RPMI7951 (cell line): ENCODE measurements around the gene ST3GAL5. TPM values are rescaled to one million over a fixed set of nuclear protein-coding genes. Genes with fewer than 3 reads are reported as not detected.
A peak's percentile ranks its signal among the peaks of the same experiment; 100 is the strongest.
"Not testable (repeated sequence)": the region's sequence is repeated elsewhere in the genome, so short reads cannot be mapped to it uniquely, and the experiment has no call there.

Experiments used
- DNase-seq: peaks from one replicate; pipeline ENCODE4 v3.0.0-alpha.2; 2012; ENCODE audit warnings: low read depth
- total RNA-seq: library from RNA; depleted of rRNA; stranded (reverse); fragments of >200 nt; shearing (Covaris generic); gene quantifications from 2 replicates; pipeline ENCODE4 v1.2.3, GENCODE V29; 2014

The ST3GAL5 gene
- total RNA-seq, 1 experiment from 2014 or later: 98.5 TPM

- DNase-seq: peak; percentile 99
Measured at GRCh38 chr2:85893428-85894258, 4.9 kb upstream of the ST3GAL5 start.

DNA sequence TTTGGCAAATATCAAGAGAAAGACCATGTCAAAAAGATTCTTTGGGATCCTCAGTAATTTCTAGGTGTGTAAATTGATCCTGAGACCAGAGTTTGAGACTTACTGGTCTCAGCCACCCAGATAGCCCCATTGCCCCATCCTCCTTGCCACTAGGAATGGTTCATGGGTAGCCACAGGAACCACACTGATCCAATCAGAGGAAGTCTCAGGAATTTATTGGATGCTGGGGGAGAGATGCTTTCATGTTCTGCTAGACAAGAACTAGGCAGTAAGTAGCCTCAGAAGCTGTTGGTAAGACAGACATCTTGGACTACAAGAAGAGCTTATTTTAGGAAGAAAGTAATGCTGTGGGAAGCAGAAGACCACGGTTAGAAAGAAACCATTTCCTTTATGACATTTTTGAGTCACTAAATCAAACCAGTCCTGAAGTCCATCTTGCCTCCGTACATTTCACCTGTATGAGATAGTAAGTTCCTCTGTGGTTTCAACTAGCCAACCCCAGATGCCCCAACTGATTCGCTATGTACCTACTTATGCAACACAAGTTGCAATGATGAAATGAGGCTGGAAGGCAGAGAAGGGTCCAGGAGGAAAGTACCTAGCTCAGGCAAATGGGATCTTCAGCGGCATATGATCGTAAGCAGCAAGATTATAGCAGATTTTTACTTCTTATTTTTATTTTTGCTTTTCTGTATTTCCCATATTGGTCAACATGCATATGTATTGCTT is 3.6 kb upstream of the ST3GAL5 start:
- peak; percentile 69 for DNase-seq

GRCh38 chr2:85890522-85891176 is 1.9 kb upstream of the ST3GAL5 start:
- DNase-seq: no peak

GRCh38 chr2:85889627-85890281 is 964 bp upstream of the ST3GAL5 start:
- no peak for DNase-seq

DNA sequence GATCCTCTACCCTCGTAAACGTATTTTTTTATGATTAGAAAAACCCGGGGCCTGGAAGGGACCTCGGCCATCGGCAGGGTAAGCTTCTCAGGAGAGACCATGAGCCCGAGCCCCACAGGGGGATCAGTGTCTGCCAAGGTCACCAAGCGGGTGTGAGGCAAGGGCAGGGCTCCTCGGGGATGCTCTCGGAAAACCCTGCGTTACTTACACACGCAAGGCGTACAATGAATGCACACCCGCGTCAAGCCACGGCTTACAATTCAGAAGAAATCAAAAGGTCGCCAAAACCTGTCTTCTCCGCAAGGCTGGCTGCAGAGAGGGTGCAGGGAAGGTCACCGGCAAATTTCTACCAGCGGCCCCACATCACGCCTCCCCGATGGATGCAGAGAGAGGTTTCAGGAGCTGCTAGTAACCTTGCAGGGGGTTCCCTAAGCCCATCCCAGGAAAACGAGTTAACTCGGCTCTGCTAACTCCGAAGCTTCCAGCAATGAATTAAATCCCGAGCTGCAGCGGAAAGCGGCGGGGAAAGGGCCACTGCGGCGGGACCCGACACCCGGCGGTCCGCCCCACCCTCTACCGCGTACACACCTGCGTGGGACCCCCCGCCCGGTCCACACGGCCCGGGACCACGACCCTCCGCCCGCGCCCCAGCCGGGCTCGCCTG is 638 bp downstream of the ST3GAL5 start:
- peak; percentile 42 for DNase-seq

DNA sequence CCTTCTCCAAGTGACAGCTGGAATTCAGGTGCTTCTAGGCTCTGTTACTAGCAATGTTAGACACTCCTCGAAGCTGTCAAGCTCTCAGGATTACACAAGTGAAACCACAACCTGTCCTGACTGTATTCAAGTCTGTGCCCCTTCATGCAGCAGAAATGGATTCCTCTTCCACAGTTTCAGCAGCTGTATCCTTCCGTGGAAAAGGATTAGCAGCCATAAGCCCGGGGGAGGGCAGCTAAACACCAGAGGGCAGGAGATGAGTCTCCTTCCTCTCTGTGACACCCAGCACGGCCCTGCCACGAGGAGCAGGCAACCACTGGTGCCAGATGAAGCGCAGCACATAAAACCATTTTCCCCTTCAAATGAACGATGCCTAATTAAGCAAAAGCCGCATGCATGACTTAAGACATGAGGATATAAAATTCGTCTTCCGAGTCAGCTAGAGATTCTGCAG is 1.2 kb downstream of the ST3GAL5 start:
- DNase-seq: peak; percentile 85

DNA sequence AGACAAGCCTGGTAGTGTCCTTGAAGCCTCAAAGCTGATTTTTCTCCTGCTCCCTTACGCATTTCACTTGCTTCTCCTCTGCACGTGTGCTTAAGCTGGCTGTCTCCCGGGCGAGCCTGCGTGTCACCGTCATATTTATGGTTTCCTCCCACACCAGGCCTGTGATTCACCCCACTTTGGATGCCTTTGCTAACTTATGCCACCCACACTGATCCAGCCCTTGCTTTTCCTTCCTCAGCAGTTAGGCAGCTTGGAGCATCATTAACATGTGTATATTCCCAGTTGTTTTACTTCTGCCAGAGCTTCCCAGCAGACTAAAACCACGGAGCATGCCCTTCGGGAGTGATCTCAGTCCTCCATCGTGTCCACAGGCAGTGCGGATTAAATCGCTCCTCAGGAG is 2.2 kb downstream of the ST3GAL5 start:
- DNase-seq: peak; percentile 99

DNA sequence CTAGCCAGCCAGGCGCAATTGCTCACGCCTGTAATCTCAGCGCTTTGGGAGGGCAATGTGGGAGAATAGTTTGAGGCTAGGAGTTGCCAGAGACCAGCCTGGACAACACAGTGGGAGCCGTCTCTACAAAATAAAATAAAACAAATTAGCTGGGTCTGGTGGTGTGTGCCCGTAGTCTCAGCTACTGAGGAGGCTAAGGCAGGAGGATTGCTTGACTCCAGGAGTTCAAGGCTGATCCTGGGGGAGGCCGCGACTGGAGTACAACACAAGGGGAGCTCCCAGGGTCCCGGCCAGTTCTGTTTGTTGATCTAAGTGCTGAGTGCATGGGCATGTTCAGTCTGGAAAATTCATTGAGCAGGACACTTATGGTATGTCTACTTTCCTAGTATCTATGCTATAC is 2.6 kb downstream of the ST3GAL5 start:
- no peak for DNase-seq

GRCh38 chr2:85881781-85882180 is 7.0 kb downstream of the ST3GAL5 start:
- DNase-seq: not testable (repeated sequence)

- DNase-seq: not testable (repeated sequence)
Measured at GRCh38 chr2:85880716-85881328, 8.0 kb downstream of the ST3GAL5 start.

GRCh38 chr2:85878719-85879370 is 9.9 kb downstream of the ST3GAL5 start:
- DNase-seq: no peak

GRCh38 chr2:85875350-85876050 is 13.3 kb downstream of the ST3GAL5 start:
- DNase-seq: no peak

DNA sequence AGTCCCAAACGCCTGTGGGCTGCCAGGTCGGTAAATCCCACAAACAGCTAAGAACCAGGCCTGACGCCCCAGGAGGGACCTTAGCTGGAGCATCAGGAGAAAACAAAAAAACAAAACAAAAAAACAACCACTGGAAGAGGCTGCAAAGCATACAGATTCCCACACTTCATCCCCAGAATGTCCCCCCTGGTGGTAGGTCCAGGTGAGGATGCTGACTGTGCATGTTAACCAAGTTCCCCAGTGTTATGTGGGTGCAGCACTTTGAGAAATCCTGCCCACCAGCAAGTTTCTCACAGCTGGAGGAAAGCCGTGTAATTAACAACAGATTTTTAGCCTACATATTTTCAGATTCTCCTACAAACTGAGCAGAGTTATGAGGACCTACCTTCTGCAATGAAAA is 15.1 kb downstream of the ST3GAL5 start:
- no peak for DNase-seq

DNA sequence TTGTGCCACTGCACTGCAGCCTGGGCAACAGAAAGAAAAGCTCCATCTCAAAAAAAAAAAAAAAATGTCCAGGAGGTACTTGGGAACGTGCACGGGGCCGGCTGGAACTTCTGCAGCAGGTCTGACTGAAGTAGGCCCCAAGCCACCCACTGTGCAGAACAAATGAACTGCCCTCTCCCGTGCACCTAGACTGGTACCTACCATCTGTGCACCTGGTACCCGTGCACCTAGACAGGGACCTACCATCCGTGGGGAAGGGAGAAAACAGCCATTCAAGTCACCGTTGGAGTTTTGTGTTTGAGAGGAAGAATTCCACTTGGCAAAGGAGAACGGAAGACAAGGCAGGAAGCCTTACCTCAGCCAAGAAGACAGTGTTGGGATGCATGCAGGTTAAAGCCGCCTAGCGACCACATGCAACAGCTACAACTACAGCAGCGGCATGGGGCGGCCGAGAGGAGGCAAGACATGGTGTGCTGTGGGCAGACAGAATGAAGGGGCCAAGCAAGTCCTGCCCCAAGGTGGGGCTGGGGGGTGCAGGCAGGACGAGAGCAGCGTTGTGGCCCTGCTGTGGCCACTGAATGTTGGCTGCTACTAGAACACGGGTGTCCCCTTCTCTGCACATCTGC is 16.1 kb downstream of the ST3GAL5 start:
- DNase-seq: no peak

DNA sequence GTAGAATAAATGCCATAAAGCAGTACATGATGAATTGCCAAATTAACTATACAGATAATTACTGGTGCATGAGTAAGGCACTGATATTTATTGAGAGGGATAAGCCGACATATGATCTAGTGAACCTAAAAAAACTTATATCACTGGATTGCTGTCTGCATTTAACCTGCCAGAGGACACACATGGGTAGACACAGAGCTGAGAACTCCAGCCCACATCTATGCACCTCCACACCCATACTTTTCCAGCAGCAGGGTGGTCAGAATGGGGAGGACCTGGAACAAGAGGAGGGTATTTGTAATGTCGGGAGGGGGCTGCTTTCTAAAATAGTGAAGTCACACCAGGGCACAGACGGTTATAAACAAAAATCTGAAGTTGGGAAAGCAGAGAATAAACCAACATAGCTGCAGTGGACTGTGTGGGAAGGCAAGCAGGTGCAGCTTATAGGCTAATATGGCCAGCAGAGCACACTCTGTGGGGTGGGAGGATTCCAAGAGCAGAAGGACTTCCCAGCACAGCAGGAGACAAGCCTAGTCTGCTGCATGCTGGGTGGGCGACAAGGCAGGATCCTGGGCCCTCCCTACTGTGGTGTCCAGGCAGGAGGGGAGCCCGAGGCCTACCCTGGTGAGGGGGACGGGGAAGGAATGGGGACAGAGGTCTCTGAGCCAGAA is 17.2 kb downstream of the ST3GAL5 start:
- DNase-seq: no peak

DNA sequence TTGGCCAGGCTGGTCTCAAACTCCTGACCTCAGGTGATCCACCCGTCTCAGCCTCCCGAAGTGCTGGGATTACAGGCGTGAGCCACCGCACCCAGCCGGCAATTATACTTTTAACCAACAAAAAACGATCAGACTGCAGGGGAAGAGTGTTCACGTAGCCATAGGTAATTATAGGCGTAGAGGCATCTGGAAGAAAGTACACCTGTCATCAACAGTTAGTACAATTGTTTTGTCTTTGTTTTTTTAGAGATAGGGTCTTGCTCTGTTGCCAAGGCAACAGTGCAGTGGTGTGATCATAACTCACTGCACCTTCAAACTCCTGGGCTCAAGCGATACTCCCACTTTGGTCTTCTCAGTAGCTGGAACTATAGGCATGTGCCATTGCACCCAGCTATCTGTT is 20.0 kb downstream of the ST3GAL5 start:
- DNase-seq: no peak

DNA sequence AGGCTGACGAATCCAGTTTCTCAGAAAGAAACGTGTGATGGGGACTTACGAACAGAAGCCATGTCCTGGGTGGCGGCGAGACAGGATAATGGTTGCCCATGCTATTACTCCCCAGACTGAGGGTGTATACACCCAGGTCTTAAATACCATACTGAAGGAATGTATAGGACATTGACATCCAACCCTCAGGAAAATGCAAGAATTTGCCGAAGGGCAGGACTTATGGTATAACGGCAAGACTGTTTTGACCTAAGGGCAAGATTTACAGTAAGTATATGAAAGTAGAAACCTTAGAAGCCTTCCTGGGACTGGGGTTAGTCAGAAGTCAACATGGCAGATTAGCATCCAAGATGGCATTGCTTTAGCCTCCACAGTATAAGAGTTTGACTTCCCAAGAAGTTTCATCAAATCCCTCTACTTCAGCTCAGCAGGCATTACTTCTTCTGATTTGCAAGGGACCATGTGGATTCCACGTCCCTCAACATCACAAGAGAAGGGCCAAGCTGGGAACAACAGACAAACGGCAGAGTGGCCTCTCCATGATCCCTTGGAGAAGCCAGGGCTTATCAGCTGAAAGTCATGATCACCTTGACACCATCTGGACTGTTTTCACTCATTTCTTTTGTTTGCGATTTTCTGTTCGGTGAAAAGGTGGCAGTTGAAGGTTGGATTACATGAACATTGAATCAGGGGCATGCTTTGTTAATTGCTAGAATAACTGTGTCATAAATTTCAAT is 21.1 kb downstream of the ST3GAL5 start:
- no peak for DNase-seq

DNA sequence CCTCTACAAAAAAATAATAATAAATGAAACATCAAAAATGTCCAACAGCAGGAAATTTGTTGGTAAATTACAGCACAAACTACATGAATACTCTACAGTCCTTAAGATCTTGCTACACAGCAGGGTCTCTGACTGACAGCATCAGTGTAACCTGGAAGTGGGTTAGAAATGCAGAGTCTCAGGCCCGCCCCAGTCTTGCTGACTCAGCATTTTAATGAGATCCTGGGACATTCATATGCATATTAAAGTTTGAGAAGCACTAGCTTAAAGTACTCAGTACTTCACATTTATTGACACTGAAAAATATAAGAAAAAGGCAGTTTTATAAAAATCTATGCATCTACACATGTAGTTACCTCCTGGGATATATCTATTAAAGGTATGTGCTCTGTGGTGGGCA is 21.7 kb downstream of the ST3GAL5 start:
- DNase-seq: no peak
